Colonic mucosa (tissue), 4 donors: ENCODE measurements around the gene MTAP. TPM values are rescaled to one million over a fixed set of nuclear protein-coding genes. Genes with fewer than 3 reads are reported as not detected.

Source experiments
- DNase-seq: peaks from one replicate; pipeline ENCODE4 v3.0.0-alpha.2; 2020
- H3K27ac ChIP-seq: fragments of 200-600 bp; one replicate; pipeline ENCODE4 v1.8.0; 2021
- H3K27me3 ChIP-seq: fragments of 200-600 bp; one replicate; pipeline ENCODE4 v1.8.0; 2021
- H3K36me3 ChIP-seq: fragments of 200-600 bp; one replicate; pipeline ENCODE4 v1.8.0; 2021
- H3K4me1 ChIP-seq: fragments of 200-600 bp; one replicate; pipeline ENCODE4 v1.8.0; 2021; ENCODE audit warnings: mild to moderate bottlenecking
- H3K4me3 ChIP-seq: fragments of 200-600 bp; one replicate; pipeline ENCODE4 v1.8.0; 2021
- H3K9ac ChIP-seq, 2 donors: one replicate each; pipeline ENCODE4 v1.7.0; 2013; ENCODE audit warnings: control low read depth in 2 of 2, low read depth in 2 of 2, low read length in 2 of 2
- H3K9me3 ChIP-seq: fragments of 200-600 bp; one replicate; pipeline ENCODE4 v1.8.0; 2021
- CTCF ChIP-seq: fragments of 200-600 bp; IDR thresholded peaks from one replicate; pipeline ENCODE4 v1.8.0; 2022; ENCODE audit warnings: antibody characterized with exemption, mild to moderate bottlenecking
- intact Hi-C: fragments of 100-400 bp; cut with DNase I; formaldehyde crosslinking; loops from one replicate; pipeline ENCODE4 v1.14.1; 2022
- total RNA-seq, 2 donors: library from RNA; stranded (reverse); fragmentation: NEBNext Ultra II Directional in 1 of 2; extraction: Animal tissue kit (Norgen Biotek cat#: 25700) in 1 of 2; gene quantifications; one replicate each; pipeline ENCODE4 v1.2.1, GENCODE V29; 2021
- donor health status: healthy.
- donor health status: DM: no; HTN: no; CAD: no.
- donor health status: DM: no; HTN: no; CAD: no.

MTAP gene
- total RNA-seq, 2 donors from 2014 or later, result 22.0 to 24.4 TPM

- no peaks in the 10 kb centered on the region for H3K36me3 ChIP-seq
- intact Hi-C loops, result no loop called here
- H3K27ac ChIP-seq, result no peak overlapping the region
- H3K4me3 ChIP-seq, result no peak overlapping the region
- H3K27me3 ChIP-seq, result no peaks in the 10 kb centered on the region
- no peaks in the 10 kb centered on the region for H3K4me1 ChIP-seq
- H3K9me3 ChIP-seq, result no peaks in the 10 kb centered on the region
- no peak for DNase-seq
- H3K9ac ChIP-seq, result no peak overlapping the region
- TF ChIP-seq CTCF, result no peak
Observed at GRCh38 chr9:21830589-21830988, 28.2 kb downstream of the MTAP start.

GRCh38 chr9:21831841-21832509 is 29.5 kb downstream of the MTAP start:
- H3K27me3 ChIP-seq, result no peaks in the 10 kb centered on the region
- H3K9ac ChIP-seq, result no peak overlapping the region
- no peak overlapping the region for H3K4me3 ChIP-seq
- DNase-seq, result no peak
- no peak for TF ChIP-seq CTCF
- no peaks in the 10 kb centered on the region for H3K9me3 ChIP-seq
- H3K4me1 ChIP-seq, result no peaks in the 10 kb centered on the region
- no peaks in the 10 kb centered on the region for H3K36me3 ChIP-seq
- no peak overlapping the region for H3K27ac ChIP-seq
- intact Hi-C loops, result no loop called here

GRCh38 chr9:21833090-21833801 is 30.8 kb downstream of the MTAP start:
- intact Hi-C loops, result no loop called here
- no peaks in the 10 kb centered on the region for H3K9me3 ChIP-seq
- H3K36me3 ChIP-seq, result no peaks in the 10 kb centered on the region
- no peak for DNase-seq
- no peaks in the 10 kb centered on the region for H3K27me3 ChIP-seq
- H3K27ac ChIP-seq, result no peak overlapping the region
- no peak overlapping the region for H3K9ac ChIP-seq
- no peak for TF ChIP-seq CTCF
- no peak overlapping the region for H3K4me3 ChIP-seq
- no peaks in the 10 kb centered on the region for H3K4me1 ChIP-seq

GRCh38 chr9:21835121-21835520 is 32.7 kb downstream of the MTAP start:
- no peak overlapping the region for H3K9ac ChIP-seq
- no peaks in the 10 kb centered on the region for H3K4me1 ChIP-seq
- no peaks in the 10 kb centered on the region for H3K36me3 ChIP-seq
- H3K4me3 ChIP-seq, result no peak overlapping the region
- no peak overlapping the region for H3K27ac ChIP-seq
- TF ChIP-seq CTCF, result no peak
- H3K27me3 ChIP-seq, result no peaks in the 10 kb centered on the region
- no peak for DNase-seq
- H3K9me3 ChIP-seq, result no peaks in the 10 kb centered on the region
- intact Hi-C loops, result no loop called here

- no peaks in the 10 kb centered on the region for H3K36me3 ChIP-seq
- no peak for TF ChIP-seq CTCF
- intact Hi-C loops, result no loop called here
- H3K27me3 ChIP-seq, result no peaks in the 10 kb centered on the region
- no peaks in the 10 kb centered on the region for H3K4me1 ChIP-seq
- no peak overlapping the region for H3K9ac ChIP-seq
- no peak for DNase-seq
- H3K9me3 ChIP-seq, result no peaks in the 10 kb centered on the region
- no peak overlapping the region for H3K27ac ChIP-seq
- H3K4me3 ChIP-seq, result no peak overlapping the region
Observed at GRCh38 chr9:21836437-21837161, 34.2 kb downstream of the MTAP start.
